Neural crest cell (in vitro differentiated cells): Measurements from ENCODE around the gene PELI1. TPM values are rescaled to one million over a fixed set of nuclear protein-coding genes. Genes with fewer than 3 reads are reported as not detected.

Experiments
- DNase-seq: peaks from one replicate; pipeline ENCODE4 v3.0.0; 2021; ENCODE audit warnings: low read depth, mixed read lengths, low spot score
- H3K27ac Mint-ChIP-seq: one replicate; pipeline ENCODE4 v1.8.0; 2021; ENCODE audit warnings: mild to moderate bottlenecking, mixed read lengths; ENCODE audit not compliant: unreplicated experiment
- H3K27me3 Mint-ChIP-seq: 2 replicates; pipeline ENCODE4 v1.8.0; 2021; ENCODE audit warnings: low read depth, mild to moderate bottlenecking, mixed read lengths
- H3K36me3 Mint-ChIP-seq: 2 replicates; pipeline ENCODE4 v1.8.0; 2021; ENCODE audit warnings: low read depth, mild to moderate bottlenecking, mixed read lengths
- H3K4me1 Mint-ChIP-seq: 2 replicates; pipeline ENCODE4 v1.8.0; 2021; ENCODE audit warnings: mixed read lengths
- H3K4me3 Mint-ChIP-seq: one replicate; pipeline ENCODE4 v1.8.0; 2021; ENCODE audit warnings: mild to moderate bottlenecking, mixed read lengths
- H3K9me3 Mint-ChIP-seq: 2 replicates; pipeline ENCODE4 v1.8.0; 2021; ENCODE audit warnings: mixed read lengths
- total RNA-seq: library from RNA; stranded (reverse); gene quantifications from 2 replicates; pipeline ENCODE4 v1.2.1, GENCODE V29; 2021
- TF ChIP-seq, protein P1 (sequence below): fragments of 200-600 bp; sonication (generic); conservative IDR thresholded peaks from 2 replicates; pipeline ENCODE4 v1.5.0; 2021; ENCODE audit warnings: antibody characterized with exemption, mild to moderate bottlenecking

The PELI1 gene
- total RNA-seq, 1 donor from 2014 or later: 52.1 TPM

GRCh38 chr2:64145714-64146113 is 1.5 kb upstream of the PELI1 start:
- no peak for DNase-seq
- Mint-ChIP-seq H3K36me3 (no peaks in the 10 kb centered on the region), H3K4me3 (no peak overlapping the region), H3K9me3 (no peaks in the 10 kb centered on the region), H3K27me3 (no peaks in the 10 kb centered on the region), H3K4me1 (peaks cover 29% of the 10 kb centered on the region), H3K27ac (no peak overlapping the region)
- TF ChIP-seq, protein P1, sequence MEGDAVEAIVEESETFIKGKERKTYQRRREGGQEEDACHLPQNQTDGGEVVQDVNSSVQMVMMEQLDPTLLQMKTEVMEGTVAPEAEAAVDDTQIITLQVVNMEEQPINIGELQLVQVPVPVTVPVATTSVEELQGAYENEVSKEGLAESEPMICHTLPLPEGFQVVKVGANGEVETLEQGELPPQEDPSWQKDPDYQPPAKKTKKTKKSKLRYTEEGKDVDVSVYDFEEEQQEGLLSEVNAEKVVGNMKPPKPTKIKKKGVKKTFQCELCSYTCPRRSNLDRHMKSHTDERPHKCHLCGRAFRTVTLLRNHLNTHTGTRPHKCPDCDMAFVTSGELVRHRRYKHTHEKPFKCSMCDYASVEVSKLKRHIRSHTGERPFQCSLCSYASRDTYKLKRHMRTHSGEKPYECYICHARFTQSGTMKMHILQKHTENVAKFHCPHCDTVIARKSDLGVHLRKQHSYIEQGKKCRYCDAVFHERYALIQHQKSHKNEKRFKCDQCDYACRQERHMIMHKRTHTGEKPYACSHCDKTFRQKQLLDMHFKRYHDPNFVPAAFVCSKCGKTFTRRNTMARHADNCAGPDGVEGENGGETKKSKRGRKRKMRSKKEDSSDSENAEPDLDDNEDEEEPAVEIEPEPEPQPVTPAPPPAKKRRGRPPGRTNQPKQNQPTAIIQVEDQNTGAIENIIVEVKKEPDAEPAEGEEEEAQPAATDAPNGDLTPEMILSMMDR: no peak

- H3K36me3 Mint-ChIP-seq: no peaks in the 10 kb centered on the region
- H3K27me3 Mint-ChIP-seq: no peaks in the 10 kb centered on the region
- no peak overlapping the region for H3K27ac Mint-ChIP-seq
- H3K4me1 Mint-ChIP-seq: peaks cover 31% of the 10 kb centered on the region
- no peak for DNase-seq
- TF ChIP-seq, protein P1: no peak
- no peak overlapping the region for H3K4me3 Mint-ChIP-seq
- H3K9me3 Mint-ChIP-seq: no peaks in the 10 kb centered on the region
Measured at GRCh38 chr2:64145119-64145518, 899 bp upstream of the PELI1 start.

DNA sequence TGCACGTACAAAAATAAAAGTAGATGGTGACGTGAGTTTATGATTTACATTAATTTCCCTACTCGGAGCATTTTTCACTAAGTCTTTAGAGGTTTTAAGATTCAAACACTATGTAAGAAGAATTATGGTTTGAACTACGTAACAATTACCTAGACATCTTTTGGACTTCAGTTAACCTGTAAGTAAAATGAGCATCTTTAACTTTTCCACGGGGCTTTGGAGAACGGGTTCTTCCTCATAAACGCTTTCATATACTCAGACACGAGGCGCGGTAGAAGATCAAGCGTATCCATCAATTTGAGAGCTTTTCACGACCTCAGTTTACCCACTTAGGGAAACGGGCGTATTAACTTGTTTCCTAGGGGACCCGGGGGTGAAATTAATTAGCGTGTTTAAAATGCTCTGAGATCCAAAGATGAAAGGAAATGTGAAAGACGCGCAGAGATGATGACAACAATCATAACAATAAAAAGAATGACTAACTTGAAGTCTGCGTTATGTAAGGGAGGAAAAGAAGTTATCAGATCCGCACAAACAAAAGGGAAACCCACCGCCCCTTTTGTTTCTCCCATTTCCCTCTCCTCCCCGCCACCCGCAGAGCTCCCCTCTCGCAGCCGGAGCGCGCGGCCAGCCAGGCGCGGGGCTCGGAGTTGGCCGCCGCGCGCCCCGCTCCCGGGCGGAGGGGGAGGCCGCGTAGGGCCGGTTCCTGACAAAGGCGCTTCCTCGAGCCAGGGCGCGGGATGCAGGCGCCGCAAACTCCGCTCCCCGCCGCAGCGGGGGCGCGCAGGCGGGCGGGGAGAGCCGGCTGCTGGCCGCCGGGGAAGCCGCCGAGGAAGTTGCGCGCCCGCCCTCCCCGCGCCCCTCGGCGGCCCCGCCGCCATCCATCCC is 807 bp downstream of the PELI1 start:
- peak overlapping the region; percentile 93 for H3K4me3 Mint-ChIP-seq
- peaks cover 36% of the 10 kb centered on the region for H3K4me1 Mint-ChIP-seq
- TF ChIP-seq, protein P1: no peak
- no peak for DNase-seq
- no peaks in the 10 kb centered on the region for H3K9me3 Mint-ChIP-seq
- H3K27me3 Mint-ChIP-seq: no peaks in the 10 kb centered on the region
- peaks cover 4% of the 10 kb centered on the region for H3K36me3 Mint-ChIP-seq
- peak overlapping the region; percentile 96 for H3K27ac Mint-ChIP-seq

DNA sequence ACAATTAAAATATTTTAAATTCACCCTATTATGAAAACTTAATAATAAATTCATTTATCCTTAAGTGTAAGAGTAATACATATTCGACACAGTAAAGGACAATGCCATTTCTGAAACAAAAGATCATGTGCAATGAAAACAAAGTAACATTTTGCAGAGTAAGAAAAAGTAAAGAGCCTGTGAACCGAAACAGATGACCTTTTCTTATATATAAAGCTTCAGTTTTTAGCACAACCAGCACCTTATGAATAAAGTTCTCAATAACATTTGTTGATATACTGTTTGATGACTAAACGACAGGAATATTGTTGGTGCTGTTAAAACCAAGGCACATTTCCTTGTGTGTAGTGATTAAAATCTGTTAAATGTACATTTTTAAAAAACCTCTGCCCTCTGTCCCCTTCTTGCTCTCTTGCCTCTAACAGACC is 1.5 kb downstream of the PELI1 start:
- Mint-ChIP-seq H3K9me3 (no peaks in the 10 kb centered on the region), H3K27me3 (no peaks in the 10 kb centered on the region), H3K4me3 (peak overlapping the region; percentile 93), H3K4me1 (peaks cover 40% of the 10 kb centered on the region), H3K36me3 (peaks cover 4% of the 10 kb centered on the region), H3K27ac (peak overlapping the region; percentile 96)
- TF ChIP-seq, protein P1: no peak
- DNase-seq: no peak

- peaks cover 44% of the 10 kb centered on the region for H3K4me1 Mint-ChIP-seq
- no peak for DNase-seq
- TF ChIP-seq, protein P1: no peak
- H3K27ac Mint-ChIP-seq: no peak overlapping the region
- no peaks in the 10 kb centered on the region for H3K9me3 Mint-ChIP-seq
- peaks cover 4% of the 10 kb centered on the region for H3K36me3 Mint-ChIP-seq
- H3K4me3 Mint-ChIP-seq: peak overlapping the region; percentile 93
- H3K27me3 Mint-ChIP-seq: no peaks in the 10 kb centered on the region
Measured at GRCh38 chr2:64141674-64142405, 2.4 kb downstream of the PELI1 start.
